GM13976 (cell line): ENCODE results near the gene HIVEP3.

ENCODE experiments used
- DNase-seq: peaks from one replicate; pipeline ENCODE4 v3.0.0; 2012; ENCODE audit warnings: low spot score
- in situ Hi-C: fragments of 300-500 bp; cut with MboI; formaldehyde crosslinking; loops from one replicate; pipeline ENCODE4 v1.12.0; 2022; ENCODE audit warnings: low sequenced_read_pairs, mixed read lengths, inconsistent platforms; ENCODE audit not compliant: unreplicated experiment
- TF ChIP-seq, protein P1 (sequence below): IDR thresholded peaks from 2 replicates; pipeline ENCODE4 v1.5.1; 2012; ENCODE audit warnings: borderline replicate concordance, mild to moderate bottlenecking; ENCODE audit not compliant: insufficient read depth; ENCODE audit errors: extremely low read depth, missing control alignments, control extremely low read depth

The HIVEP3 gene

DNA sequence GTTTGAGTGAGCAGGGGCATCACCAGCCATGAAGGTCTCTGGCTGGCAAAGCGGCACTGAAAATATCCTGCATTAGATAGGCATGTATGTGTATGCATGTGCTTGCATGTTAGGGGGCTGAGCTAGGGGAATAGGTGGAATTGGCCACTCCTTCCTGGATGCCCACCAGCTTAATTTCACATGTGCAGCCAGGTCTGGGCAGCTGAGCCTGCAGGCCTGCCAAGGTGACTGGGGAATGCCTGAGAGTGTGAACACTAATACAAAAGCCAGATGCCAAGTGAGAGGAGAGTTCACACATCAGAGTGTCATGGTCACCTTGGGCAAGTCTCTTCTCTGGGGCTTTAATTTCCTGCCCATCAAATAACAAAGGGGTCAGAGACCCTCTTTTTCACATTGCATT is 155.9 kb downstream of the HIVEP3 start:
- TF ChIP-seq, protein P1, sequence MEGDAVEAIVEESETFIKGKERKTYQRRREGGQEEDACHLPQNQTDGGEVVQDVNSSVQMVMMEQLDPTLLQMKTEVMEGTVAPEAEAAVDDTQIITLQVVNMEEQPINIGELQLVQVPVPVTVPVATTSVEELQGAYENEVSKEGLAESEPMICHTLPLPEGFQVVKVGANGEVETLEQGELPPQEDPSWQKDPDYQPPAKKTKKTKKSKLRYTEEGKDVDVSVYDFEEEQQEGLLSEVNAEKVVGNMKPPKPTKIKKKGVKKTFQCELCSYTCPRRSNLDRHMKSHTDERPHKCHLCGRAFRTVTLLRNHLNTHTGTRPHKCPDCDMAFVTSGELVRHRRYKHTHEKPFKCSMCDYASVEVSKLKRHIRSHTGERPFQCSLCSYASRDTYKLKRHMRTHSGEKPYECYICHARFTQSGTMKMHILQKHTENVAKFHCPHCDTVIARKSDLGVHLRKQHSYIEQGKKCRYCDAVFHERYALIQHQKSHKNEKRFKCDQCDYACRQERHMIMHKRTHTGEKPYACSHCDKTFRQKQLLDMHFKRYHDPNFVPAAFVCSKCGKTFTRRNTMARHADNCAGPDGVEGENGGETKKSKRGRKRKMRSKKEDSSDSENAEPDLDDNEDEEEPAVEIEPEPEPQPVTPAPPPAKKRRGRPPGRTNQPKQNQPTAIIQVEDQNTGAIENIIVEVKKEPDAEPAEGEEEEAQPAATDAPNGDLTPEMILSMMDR = no peak
- in situ Hi-C loops = no loop called here
- no peak for DNase-seq

GRCh38 chr1:41762251-41762650 is 156.5 kb downstream of the HIVEP3 start:
- in situ Hi-C loops = no loop called here
- TF ChIP-seq, protein P1 = no peak
- DNase-seq = no peak

- TF ChIP-seq, protein P1 = no peak
- no peak for DNase-seq
- in situ Hi-C loops = no loop called here
Observed at GRCh38 chr1:41758904-41759548, 159.7 kb downstream of the HIVEP3 start.

DNA sequence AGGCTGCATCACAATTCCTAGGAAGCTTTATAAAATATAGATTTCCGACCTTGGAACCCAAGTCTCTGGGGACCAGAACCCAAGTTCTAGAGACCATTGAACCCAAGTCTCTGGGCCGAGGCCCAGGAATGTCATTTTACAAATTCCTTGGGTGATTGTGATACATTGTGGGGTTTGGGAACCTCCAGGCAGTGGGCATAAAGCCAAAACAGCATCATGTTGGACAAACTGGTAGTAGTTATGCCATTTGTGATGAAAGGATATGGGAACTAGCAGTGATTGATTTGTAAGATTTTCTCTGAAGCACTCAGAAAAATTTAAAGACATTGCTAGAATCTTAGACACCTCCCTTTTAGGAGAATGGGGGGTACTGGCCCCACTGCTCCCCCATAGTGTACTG is 160.2 kb downstream of the HIVEP3 start:
- TF ChIP-seq, protein P1 = no peak
- in situ Hi-C loops = no loop called here
- DNase-seq = no peak

DNA sequence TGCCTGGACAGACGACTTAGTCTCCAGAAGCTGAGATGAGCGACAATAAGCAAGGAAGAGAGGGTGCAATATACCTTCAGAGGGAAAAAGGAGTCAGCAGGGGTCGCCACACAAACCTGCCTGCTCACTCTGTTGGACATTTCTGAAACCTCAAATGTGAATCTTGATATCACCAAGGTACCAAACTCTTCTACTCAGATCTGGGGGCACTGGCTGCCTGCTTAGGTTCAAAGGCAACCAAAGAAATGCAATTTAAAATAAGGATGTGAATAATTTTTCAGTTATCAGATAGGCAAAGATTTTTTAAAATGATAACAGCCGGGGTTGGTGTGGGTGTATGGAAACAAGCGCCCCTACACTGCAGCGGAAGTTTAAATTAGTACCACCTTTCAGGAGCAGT is 164.2 kb downstream of the HIVEP3 start:
- DNase-seq = no peak
- in situ Hi-C loops = no loop called here
- TF ChIP-seq, protein P1 = peak; percentile 21

DNA sequence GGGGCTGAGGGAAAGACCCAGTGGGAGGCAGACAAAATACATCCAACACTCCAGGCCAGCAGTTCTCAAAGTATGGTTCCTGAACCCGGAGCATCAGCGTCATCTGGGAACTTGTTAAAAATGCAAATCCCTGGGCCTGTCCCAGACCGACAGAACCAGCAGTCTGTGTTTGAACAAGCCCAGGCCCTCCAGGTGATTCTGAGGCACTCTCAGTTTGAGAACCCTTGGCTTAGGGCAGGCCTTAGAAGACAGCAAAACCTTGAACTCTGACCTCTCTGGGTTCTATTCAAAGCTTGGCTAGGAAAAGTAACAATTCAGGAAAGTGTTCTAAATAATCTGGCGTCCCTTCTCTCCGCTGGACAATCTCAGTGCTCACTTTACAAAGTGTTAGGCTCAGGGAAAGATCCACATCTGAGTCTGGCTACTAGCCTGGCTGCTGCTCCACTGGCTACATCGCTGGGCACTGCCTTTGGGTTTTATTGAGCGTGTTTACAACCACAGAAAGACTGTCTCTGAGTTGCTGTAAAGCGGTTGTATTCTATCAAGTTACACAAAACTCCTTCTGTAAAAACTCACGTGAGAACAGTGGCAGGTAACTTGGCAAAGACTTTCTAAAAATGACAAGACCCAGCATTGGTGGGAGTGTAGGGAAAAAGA is 166.1 kb downstream of the HIVEP3 start:
- TF ChIP-seq, protein P1 = no peak
- in situ Hi-C loops = no loop called here
- no peak for DNase-seq
